C4-2B (cell line): Measurements from ENCODE around the gene PPP2R2C.

Experiments used
- CTCF ChIP-seq: fragments of 450-650 bp; conservative IDR thresholded peaks from 2 replicates; pipeline ENCODE4 v1.5.1; 2017; ENCODE audit warnings: mild to moderate bottlenecking
- ZFX ChIP-seq: fragments of 450-650 bp; IDR thresholded peaks from 2 replicates; pipeline ENCODE4 v1.6.1; 2017

GRCh38 chr4:6369924-6370645, 102.3 kb downstream of the PPP2R2C start:
- TF ChIP-seq CTCF (no peak), ZFX (no peak)
